Retina (tissue), 1 donor: ENCODE data around the gene SV2C.

Source experiments
- DNase-seq: peaks from one replicate; pipeline ENCODE4 v3.0.0-alpha.2; 2016

The SV2C gene

GRCh38 chr5:76106149-76106548 lies 23.0 kb downstream of the SV2C start:
- DNase-seq = no peak

- DNase-seq = no peak
Observed at GRCh38 chr5:76111477-76112174, 28.4 kb downstream of the SV2C start.

GRCh38 chr5:76113103-76113502 lies 29.9 kb downstream of the SV2C start:
- DNase-seq = no peak

GRCh38 chr5:76114179-76114851 lies 31.1 kb downstream of the SV2C start:
- DNase-seq = peak; percentile 27

- DNase-seq = no peak
Observed at GRCh38 chr5:76125346-76125745, 42.2 kb downstream of the SV2C start.

- DNase-seq = no peak
Observed at GRCh38 chr5:76125888-76126287, 42.7 kb downstream of the SV2C start.

GRCh38 chr5:76134003-76134402 lies 50.8 kb downstream of the SV2C start:
- no peak for DNase-seq

GRCh38 chr5:76134646-76135045 lies 51.5 kb downstream of the SV2C start:
- no peak for DNase-seq

- DNase-seq = no peak
Observed at GRCh38 chr5:76137887-76138542, 54.8 kb downstream of the SV2C start.

GRCh38 chr5:76143884-76144283 lies 60.7 kb downstream of the SV2C start:
- no peak for DNase-seq

GRCh38 chr5:76144513-76145274 lies 61.5 kb downstream of the SV2C start:
- no peak for DNase-seq

GRCh38 chr5:76145945-76146344 lies 62.8 kb downstream of the SV2C start:
- no peak for DNase-seq

- no peak for DNase-seq
Observed at GRCh38 chr5:76149636-76150035, 66.5 kb downstream of the SV2C start.

GRCh38 chr5:76152161-76152560 lies 69.0 kb downstream of the SV2C start:
- DNase-seq = no peak

- DNase-seq = no peak
Observed at GRCh38 chr5:76152700-76153099, 69.5 kb downstream of the SV2C start.

GRCh38 chr5:76153271-76153670 lies 70.1 kb downstream of the SV2C start:
- no peak for DNase-seq

- peak; percentile 12 for DNase-seq
Observed at GRCh38 chr5:76154009-76154690, 71.0 kb downstream of the SV2C start.

- DNase-seq = no peak
Observed at GRCh38 chr5:76155536-76155935, 72.4 kb downstream of the SV2C start.

- no peak for DNase-seq
Observed at GRCh38 chr5:76162335-76162734, 79.2 kb downstream of the SV2C start.

GRCh38 chr5:76163111-76163628 lies 80.0 kb downstream of the SV2C start:
- DNase-seq = no peak

GRCh38 chr5:76165029-76165428 lies 81.8 kb downstream of the SV2C start:
- no peak for DNase-seq

- no peak for DNase-seq
Observed at GRCh38 chr5:76165711-76166374, 82.7 kb downstream of the SV2C start.
